ENCODE data around the gene SRRT.

DNA sequence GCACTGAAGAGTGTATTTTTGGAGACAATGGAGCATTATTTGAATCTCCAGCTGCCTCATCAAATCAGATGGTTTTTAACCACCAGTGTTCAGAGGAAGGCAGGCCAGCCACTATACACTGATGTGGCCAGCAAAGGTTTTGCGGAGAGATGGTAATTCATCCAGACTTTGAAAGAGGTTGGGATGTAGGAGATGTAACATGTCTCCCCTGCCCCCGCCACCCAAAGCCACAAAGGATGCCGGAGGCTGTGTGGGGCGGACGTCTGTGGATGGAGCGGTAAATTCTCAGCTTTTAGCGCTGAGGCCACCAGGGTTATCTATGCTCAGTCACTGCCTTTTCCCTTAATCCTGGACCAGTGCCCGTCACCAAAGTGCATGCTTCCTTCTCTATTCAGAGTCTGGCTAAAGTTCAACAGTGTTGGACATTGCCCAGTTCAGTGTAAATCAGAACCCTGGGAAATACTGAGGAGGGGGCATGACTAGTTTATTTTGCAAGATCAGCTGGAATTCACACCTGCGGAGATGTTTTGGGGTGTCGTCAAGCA, 11.4 kb upstream of the SRRT start:
- TF ChIP-seq POLR2A (IDR thresholded peaks at IDR 0.05; ENCODE audit: low read depth, low read length) (no peak), POLR2AphosphoS5 (IDR thresholded peaks at IDR 0.05; ENCODE audit: low read depth, low read length) (no peak), TAF1 (IDR thresholded peaks at IDR 0.05; ENCODE audit: low read depth, low read length) (no peak), PAX5 (IDR thresholded peaks at IDR 0.05; ENCODE audit: insufficient read depth, low read length, severe bottlenecking) (no peak), SPI1 (IDR thresholded peaks at IDR 0.05; ENCODE audit: low read depth, low read length) (no peak)

Measured in GM12891 (cell line).